Adrenal gland (tissue), 5 donors: Measurements from ENCODE around the gene C6orf15.

Experiments used
- CTCF ChIP-seq, 6 experiments: fragments of 450-650 bp in 4 of 6; fragments of 200-600 bp in 2 of 6; sonication (generic) in 1 of 6; IDR thresholded peaks; 1 replicate in 5 of 6; 2 replicates in 1 of 6; pipeline versions ENCODE4 v1.5.1 to v1.8.0; 2016 to 2021; ENCODE audit warnings: antibody characterized with exemption in 6 of 6, mild to moderate bottlenecking in 2 of 6, moderate library complexity in 1 of 6
- POLR2A ChIP-seq, 2 donors: fragments of 450-650 bp; IDR thresholded peaks; one replicate each; pipeline ENCODE4 v1.6.1; 2017; ENCODE audit warnings: antibody characterized with exemption in 2 of 2, mild to moderate bottlenecking in 2 of 2, moderate library complexity in 1 of 2
- donor health status: DM: no; HTN: no; CAD: no.

- no peak for TF ChIP-seq POLR2A (IDR thresholded peaks at IDR 0.05)
- TF ChIP-seq CTCF (IDR thresholded peaks at IDR 0.05), result no peak
These were observed 13.9 kb downstream of the C6orf15 start for GRCh38 chr6:31098449-31098938.
